Measurements from ENCODE around the gene PAX3.

DNA sequence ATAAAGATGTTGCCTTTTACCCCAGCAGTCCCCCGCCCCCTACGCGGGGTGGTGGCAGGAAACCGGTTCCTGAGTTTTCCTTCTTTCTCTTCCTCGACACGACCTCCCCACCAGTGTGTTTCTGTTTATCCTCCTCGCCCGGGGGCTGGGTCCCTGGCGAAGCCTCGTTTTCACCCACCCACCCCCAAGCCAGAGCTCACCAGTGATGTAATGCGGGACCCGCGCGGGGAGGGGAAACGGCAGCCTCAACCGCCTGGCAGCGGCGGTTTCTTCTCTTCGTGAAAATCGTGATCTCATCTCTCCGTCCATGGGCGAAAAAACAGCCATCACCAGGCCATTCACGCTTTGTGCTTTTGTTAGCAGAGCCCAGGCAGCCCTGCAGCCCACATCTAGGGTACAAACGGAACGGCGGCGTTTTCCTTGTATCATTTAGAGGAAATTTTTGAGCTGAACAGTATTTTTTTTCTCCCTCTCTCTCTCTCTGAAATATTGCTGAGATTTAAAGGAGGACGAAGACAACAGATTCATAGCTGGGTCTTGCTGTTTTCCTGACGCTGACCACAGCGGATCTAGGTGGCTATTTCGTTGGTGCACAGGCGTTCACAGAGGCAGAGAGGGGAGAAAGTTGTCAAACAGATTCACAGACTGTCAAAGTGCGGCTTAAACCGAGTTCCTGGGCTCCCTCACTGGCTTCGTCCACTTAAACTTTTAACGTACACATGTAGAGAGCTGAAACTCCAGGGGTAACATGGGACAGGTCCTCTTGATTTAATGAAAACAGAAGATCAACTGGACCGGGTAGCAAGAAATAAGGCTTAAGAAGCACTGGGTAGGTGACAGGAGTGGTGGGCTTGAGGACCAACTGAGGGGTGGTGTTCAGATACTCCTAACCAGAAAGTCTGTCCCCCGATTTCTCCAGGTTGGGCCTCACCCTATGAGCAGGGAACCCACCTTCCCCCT is 21.9 kb upstream of the PAX3 start:
- TF ChIP-seq SETDB1 (IDR thresholded peaks at IDR 0.05; ENCODE audit: low read length) (no peak), ZFP30 (CRISPR knock-in tag; IDR thresholded peaks at IDR 0.05; ENCODE audit: borderline replicate concordance) (no peak)
